ENCODE results near the gene NEDD4L.

Gene NEDD4L

DNA sequence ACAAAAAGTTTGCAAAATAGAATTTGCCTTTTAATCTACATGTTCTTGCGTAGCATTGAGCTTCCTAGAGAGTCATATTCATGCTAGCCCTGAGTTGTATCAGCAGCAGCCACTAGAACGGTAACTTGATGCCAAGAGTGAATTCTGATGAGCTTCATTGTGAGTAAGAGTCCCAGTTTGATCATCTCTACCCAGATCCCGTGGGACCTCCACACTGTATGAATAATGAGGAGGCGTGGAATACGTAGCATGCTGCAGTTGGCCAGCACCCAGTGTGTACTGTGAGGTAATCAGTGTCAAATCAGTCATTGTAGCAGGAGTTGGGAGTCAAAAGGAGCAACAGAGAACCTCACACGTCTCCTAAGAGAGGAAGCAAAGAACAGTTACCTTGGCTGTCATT is 197.9 kb downstream of the NEDD4L start (continued):
- peak; percentile 40; the same call in 1 of the 2 replicates for TF ChIP-seq KLF9 (tag by site-specific recombination; IDR thresholded peaks at IDR 0.05; ENCODE audit: low read depth)
- no peak for TF ChIP-seq ZNF239 (tag by site-specific recombination; IDR thresholded peaks at IDR 0.05)
- no peak for TF ChIP-seq ZNF223 (tag by site-specific recombination; IDR thresholded peaks at IDR 0.05)
- peak; percentile 85 for TF ChIP-seq FEZF1 (tag by site-specific recombination; IDR thresholded peaks at IDR 0.05)
- TF ChIP-seq ZNF24 (tag by site-specific recombination; IDR thresholded peaks at IDR 0.05), result 0 out of 2 replicates have a peak, but pooled peaks have one; percentile 71
- TF ChIP-seq, protein P1, sequence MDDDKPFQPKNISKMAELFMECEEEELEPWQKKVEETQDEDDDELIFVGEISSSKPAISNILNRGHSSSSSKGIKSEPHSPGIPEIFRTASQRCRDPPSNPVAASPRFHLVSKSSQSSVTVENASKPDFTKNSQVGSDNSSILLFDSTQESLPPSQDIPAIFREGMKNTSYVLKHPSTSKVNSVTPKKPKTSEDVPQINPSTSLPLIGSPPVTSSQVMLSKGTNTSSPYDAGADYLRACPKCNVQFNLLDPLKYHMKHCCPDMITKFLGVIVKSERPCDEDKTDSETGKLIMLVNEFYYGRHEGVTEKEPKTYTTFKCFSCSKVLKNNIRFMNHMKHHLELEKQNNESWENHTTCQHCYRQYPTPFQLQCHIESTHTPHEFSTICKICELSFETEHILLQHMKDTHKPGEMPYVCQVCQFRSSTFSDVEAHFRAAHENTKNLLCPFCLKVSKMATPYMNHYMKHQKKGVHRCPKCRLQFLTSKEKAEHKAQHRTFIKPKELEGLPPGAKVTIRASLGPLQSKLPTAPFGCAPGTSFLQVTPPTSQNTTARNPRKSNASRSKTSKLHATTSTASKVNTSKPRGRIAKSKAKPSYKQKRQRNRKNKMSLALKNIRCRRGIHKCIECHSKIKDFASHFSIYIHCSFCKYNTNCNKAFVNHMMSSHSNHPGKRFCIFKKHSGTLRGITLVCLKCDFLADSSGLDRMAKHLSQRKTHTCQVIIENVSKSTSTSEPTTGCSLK (tag by site-specific recombination; IDR thresholded peaks at IDR 0.05), result no peak
- TF ChIP-seq SCRT2 (tag by site-specific recombination; IDR thresholded peaks at IDR 0.05), result no peak
- TF ChIP-seq ZNF530 (tag by site-specific recombination; IDR thresholded peaks at IDR 0.05; ENCODE audit: low read depth), result no peak
- peak; percentile 50; the same call in 1 of the 2 replicates for TF ChIP-seq ZFHX2 (tag by site-specific recombination; conservative IDR thresholded peaks at IDR 0.05)
- no peak for TF ChIP-seq ZNF211 (tag by site-specific recombination; IDR thresholded peaks at IDR 0.05; ENCODE audit: low read depth)
- no peak for TF ChIP-seq ZNF521 (tag by site-specific recombination; IDR thresholded peaks at IDR 0.05)
- TF ChIP-seq, protein P2, sequence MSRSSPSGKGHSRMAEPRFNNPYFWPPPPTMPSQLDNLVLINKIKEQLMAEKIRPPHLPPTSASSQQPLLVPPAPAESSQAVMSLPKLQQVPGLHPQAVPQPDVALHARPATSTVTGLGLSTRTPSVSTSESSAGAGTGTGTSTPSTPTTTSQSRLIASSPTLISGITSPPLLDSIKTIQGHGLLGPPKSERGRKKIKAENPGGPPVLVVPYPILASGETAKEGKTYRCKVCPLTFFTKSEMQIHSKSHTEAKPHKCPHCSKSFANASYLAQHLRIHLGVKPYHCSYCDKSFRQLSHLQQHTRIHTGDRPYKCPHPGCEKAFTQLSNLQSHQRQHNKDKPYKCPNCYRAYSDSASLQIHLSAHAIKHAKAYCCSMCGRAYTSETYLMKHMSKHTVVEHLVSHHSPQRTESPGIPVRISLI (tag by site-specific recombination; IDR thresholded peaks at IDR 0.05), result no peak
- TF ChIP-seq ZNF529 (tag by site-specific recombination; IDR thresholded peaks at IDR 0.05; ENCODE audit: insufficient replicate concordance), result no peak
- no peak for TF ChIP-seq ZNF596 (tag by site-specific recombination; IDR thresholded peaks at IDR 0.05)
- TF ChIP-seq SP3 (tag by site-specific recombination; IDR thresholded peaks at IDR 0.05), result peak; percentile 28; the same call in 1 of the 2 replicates
- no peak for TF ChIP-seq SETDB1 (IDR thresholded peaks at IDR 0.05; ENCODE audit: insufficient read length, low read length)
- TF ChIP-seq, protein P3, sequence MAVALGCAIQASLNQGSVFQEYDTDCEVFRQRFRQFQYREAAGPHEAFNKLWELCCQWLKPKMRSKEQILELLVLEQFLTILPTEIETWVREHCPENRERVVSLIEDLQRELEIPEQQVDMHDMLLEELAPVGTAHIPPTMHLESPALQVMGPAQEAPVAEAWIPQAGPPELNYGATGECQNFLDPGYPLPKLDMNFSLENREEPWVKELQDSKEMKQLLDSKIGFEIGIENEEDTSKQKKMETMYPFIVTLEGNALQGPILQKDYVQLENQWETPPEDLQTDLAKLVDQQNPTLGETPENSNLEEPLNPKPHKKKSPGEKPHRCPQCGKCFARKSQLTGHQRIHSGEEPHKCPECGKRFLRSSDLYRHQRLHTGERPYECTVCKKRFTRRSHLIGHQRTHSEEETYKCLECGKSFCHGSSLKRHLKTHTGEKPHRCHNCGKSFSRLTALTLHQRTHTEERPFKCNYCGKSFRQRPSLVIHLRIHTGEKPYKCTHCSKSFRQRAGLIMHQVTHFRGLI (tag by site-specific recombination; IDR thresholded peaks at IDR 0.05), result no peak
- TF ChIP-seq, protein P4, sequence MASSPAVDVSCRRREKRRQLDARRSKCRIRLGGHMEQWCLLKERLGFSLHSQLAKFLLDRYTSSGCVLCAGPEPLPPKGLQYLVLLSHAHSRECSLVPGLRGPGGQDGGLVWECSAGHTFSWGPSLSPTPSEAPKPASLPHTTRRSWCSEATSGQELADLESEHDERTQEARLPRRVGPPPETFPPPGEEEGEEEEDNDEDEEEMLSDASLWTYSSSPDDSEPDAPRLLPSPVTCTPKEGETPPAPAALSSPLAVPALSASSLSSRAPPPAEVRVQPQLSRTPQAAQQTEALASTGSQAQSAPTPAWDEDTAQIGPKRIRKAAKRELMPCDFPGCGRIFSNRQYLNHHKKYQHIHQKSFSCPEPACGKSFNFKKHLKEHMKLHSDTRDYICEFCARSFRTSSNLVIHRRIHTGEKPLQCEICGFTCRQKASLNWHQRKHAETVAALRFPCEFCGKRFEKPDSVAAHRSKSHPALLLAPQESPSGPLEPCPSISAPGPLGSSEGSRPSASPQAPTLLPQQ (tag by site-specific recombination; IDR thresholded peaks at IDR 0.05), result peak; percentile 62
- TF ChIP-seq ZBTB7A (tag by site-specific recombination; IDR thresholded peaks at IDR 0.05; ENCODE audit: low read depth), result no peak
- no peak for TF ChIP-seq ZNF140 (tag by site-specific recombination; IDR thresholded peaks at IDR 0.05)
- no peak for TF ChIP-seq ZNF112 (tag by site-specific recombination; IDR thresholded peaks at IDR 0.05)
- TF ChIP-seq OSR2 (tag by site-specific recombination; IDR thresholded peaks at IDR 0.05), result peak; percentile 70
- no peak for TF ChIP-seq ZNF560 (tag by site-specific recombination; IDR thresholded peaks at IDR 0.05; ENCODE audit: borderline replicate concordance)
- no peak for TF ChIP-seq ZNF175 (tag by site-specific recombination; IDR thresholded peaks at IDR 0.05)
- TF ChIP-seq, protein P5, sequence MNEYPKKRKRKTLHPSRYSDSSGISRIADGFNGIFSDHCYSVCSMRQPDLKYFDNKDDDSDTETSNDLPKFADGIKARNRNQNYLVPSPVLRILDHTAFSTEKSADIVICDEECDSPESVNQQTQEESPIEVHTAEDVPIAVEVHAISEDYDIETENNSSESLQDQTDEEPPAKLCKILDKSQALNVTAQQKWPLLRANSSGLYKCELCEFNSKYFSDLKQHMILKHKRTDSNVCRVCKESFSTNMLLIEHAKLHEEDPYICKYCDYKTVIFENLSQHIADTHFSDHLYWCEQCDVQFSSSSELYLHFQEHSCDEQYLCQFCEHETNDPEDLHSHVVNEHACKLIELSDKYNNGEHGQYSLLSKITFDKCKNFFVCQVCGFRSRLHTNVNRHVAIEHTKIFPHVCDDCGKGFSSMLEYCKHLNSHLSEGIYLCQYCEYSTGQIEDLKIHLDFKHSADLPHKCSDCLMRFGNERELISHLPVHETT (tag by site-specific recombination; IDR thresholded peaks at IDR 0.05), result no peak
- peak; percentile 63 for TF ChIP-seq IKZF3 (tag by site-specific recombination; IDR thresholded peaks at IDR 0.05)
- no peak for TF ChIP-seq ZNF785 (tag by site-specific recombination; IDR thresholded peaks at IDR 0.05)
- TF ChIP-seq HOXD13 (CRISPR knock-in tag; IDR thresholded peaks at IDR 0.05; ENCODE audit: borderline replicate concordance), result no peak
- TF ChIP-seq, protein P6, sequence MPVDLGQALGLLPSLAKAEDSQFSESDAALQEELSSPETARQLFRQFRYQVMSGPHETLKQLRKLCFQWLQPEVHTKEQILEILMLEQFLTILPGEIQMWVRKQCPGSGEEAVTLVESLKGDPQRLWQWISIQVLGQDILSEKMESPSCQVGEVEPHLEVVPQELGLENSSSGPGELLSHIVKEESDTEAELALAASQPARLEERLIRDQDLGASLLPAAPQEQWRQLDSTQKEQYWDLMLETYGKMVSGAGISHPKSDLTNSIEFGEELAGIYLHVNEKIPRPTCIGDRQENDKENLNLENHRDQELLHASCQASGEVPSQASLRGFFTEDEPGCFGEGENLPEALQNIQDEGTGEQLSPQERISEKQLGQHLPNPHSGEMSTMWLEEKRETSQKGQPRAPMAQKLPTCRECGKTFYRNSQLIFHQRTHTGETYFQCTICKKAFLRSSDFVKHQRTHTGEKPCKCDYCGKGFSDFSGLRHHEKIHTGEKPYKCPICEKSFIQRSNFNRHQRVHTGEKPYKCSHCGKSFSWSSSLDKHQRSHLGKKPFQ (tag by site-specific recombination; IDR thresholded peaks at IDR 0.05), result no peak; the same call in 1 of the 2 replicates
- TF ChIP-seq ZBTB17 (tag by site-specific recombination; IDR thresholded peaks at IDR 0.05), result peak; percentile 82
- no peak for TF ChIP-seq ZNF146 (tag by site-specific recombination; IDR thresholded peaks at IDR 0.05)
- no peak for TF ChIP-seq ZNF623 (tag by site-specific recombination; IDR thresholded peaks at IDR 0.05)
- no peak for TF ChIP-seq ZNF2 (tag by site-specific recombination; IDR thresholded peaks at IDR 0.05)
- peak; percentile 93 for TF ChIP-seq MYNN (tag by site-specific recombination; IDR thresholded peaks at IDR 0.05; ENCODE audit: borderline replicate concordance)
